ENCODE measurements around the gene APPL2. TPM values are rescaled to one million over a fixed set of nuclear protein-coding genes. Genes with fewer than 3 reads are reported as not detected.

The APPL2 gene
- total RNA-seq, 1 experiment from 2014 or later = 45.8 TPM

DNA sequence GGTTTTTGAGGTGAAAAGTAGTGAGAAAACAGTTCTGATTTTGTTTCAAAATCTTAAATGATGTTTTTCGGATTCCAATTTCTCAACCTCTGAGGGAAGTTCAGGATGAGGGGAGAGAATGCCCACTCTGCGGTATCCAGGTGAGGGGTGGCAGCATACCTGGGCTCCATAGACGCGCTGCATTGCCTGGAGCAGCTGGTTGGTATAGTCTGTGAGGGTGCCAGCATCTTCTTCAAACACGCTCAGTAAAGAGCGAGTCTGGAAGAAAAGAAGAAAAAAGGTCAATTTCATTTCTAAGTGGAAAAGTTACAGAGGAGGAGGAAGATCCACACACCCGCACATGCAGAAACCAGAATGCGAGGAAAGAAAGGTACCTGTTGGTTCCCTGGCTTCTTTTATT lies 7.0 kb downstream of the APPL2 start:
- Mint-ChIP-seq H3K4me1 (ENCODE audit: low read depth, unreplicated experiment) (peaks cover 14% of the 10 kb centered on the region), H3K27ac (ENCODE audit: unreplicated experiment) (no peak overlapping the region), H3K9me3 (ENCODE audit: low read depth, unreplicated experiment) (no peaks in the 10 kb centered on the region), H3K27me3 (ENCODE audit: unreplicated experiment) (no peaks in the 10 kb centered on the region), H3K4me3 (ENCODE audit: low read depth, unreplicated experiment) (no peak overlapping the region), H3K36me3 (ENCODE audit: insufficient read depth, unreplicated experiment) (no peaks in the 10 kb centered on the region)
- CTCF ChIA-PET = no interaction called here
- intact Hi-C loops (cut with micrococcal nuclease; ENCODE audit: unreplicated experiment) = no loop called here
- DNase-seq = no peak
- TF ChIP-seq, protein P1, sequence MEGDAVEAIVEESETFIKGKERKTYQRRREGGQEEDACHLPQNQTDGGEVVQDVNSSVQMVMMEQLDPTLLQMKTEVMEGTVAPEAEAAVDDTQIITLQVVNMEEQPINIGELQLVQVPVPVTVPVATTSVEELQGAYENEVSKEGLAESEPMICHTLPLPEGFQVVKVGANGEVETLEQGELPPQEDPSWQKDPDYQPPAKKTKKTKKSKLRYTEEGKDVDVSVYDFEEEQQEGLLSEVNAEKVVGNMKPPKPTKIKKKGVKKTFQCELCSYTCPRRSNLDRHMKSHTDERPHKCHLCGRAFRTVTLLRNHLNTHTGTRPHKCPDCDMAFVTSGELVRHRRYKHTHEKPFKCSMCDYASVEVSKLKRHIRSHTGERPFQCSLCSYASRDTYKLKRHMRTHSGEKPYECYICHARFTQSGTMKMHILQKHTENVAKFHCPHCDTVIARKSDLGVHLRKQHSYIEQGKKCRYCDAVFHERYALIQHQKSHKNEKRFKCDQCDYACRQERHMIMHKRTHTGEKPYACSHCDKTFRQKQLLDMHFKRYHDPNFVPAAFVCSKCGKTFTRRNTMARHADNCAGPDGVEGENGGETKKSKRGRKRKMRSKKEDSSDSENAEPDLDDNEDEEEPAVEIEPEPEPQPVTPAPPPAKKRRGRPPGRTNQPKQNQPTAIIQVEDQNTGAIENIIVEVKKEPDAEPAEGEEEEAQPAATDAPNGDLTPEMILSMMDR (IDR thresholded peaks at IDR 0.05; ENCODE audit: unreplicated experiment) = no peak
- BruUV-seq (replicated peaks) = no TSS peak

DNA sequence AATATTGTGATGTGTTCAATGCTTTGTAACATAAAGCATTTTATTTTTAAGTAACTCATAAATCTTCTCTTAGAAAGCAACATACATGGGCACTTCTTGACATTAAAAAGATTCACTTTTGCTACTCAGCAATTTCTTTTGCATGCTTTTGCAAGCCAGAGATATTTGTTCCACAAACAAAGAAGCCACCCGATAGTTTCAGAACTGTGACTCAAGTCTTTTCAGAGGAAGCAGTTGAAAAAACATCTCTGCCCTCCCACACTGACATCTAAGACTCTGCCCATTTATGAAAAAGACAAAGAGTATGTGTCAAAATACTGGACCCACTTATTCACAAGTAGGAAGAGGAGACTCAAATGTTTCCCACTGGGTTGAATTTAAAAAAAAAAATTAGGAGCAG lies 7.5 kb downstream of the APPL2 start:
- intact Hi-C loops (cut with micrococcal nuclease; ENCODE audit: unreplicated experiment) = no loop called here
- TF ChIP-seq, protein P1 (IDR thresholded peaks at IDR 0.05; ENCODE audit: unreplicated experiment) = no peak
- BruUV-seq (replicated peaks) = no TSS peak
- DNase-seq = no peak
- Mint-ChIP-seq H3K9me3 (ENCODE audit: low read depth, unreplicated experiment) (no peaks in the 10 kb centered on the region), H3K4me3 (ENCODE audit: low read depth, unreplicated experiment) (no peak overlapping the region), H3K27ac (ENCODE audit: unreplicated experiment) (no peak overlapping the region), H3K36me3 (ENCODE audit: insufficient read depth, unreplicated experiment) (peaks cover under 1% of the 10 kb centered on the region), H3K4me1 (ENCODE audit: low read depth, unreplicated experiment) (peaks cover 9% of the 10 kb centered on the region), H3K27me3 (ENCODE audit: unreplicated experiment) (no peaks in the 10 kb centered on the region)
- CTCF ChIA-PET = no interaction called here

DNA sequence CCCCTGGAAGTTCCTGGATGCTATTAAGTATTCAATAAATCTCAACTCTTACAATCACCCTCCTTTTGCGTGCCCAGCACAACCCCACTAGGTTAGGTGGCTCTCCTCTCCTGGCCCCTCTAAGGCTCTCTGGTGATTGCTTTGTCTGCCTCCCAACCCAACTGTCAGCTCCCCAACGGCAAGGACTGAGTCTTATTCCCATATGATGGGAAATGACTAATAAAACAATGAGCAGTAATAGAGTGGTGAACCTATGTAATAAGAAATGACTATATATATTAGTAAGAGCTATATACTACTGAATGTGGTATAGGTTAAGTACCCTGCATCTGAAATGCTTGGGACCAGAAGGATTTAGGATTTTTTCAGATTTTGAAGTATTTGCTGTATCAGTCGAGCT lies 8.1 kb downstream of the APPL2 start:
- TF ChIP-seq, protein P1 (IDR thresholded peaks at IDR 0.05; ENCODE audit: unreplicated experiment) = no peak
- Mint-ChIP-seq H3K27ac (ENCODE audit: unreplicated experiment) (no peak overlapping the region), H3K27me3 (ENCODE audit: unreplicated experiment) (no peaks in the 10 kb centered on the region), H3K4me3 (ENCODE audit: low read depth, unreplicated experiment) (no peak overlapping the region), H3K4me1 (ENCODE audit: low read depth, unreplicated experiment) (peaks cover 3% of the 10 kb centered on the region), H3K36me3 (ENCODE audit: insufficient read depth, unreplicated experiment) (peaks cover 7% of the 10 kb centered on the region), H3K9me3 (ENCODE audit: low read depth, unreplicated experiment) (no peaks in the 10 kb centered on the region)
- DNase-seq = no peak
- intact Hi-C loops (cut with micrococcal nuclease; ENCODE audit: unreplicated experiment) = no loop called here
- CTCF ChIA-PET = no interaction called here
- no TSS peak for BruUV-seq (replicated peaks)

DNA sequence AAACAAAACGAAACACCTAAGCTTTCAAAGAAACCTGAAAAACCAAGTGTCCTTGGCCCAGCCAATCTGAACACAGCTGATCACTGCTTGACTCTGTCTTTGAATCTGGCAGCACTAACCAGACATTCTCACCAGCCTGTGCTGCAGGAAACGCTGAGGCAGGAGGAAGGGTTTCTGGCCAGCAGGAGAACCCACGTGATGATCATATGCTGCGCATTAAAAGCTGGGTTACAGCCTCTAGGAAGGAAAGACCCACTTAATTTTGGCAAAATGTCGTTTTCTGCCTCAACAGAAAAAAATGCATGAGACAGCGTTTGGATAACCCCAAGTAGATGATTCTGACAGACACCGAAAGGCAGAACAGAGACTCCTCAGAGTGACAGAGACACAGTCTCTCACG lies 9.8 kb downstream of the APPL2 start:
- CTCF ChIA-PET = interaction anchor here (0.6 to 0.7 kb wide), 2 partner anchors 600 to 1326 kb away, joined by 3 to 4 read pairs; no protein-coding TSS in a partner anchor
- peaks cover 14% of the 10 kb centered on the region for H3K36me3 Mint-ChIP-seq (ENCODE audit: insufficient read depth, unreplicated experiment)
- intact Hi-C loops (cut with micrococcal nuclease; ENCODE audit: unreplicated experiment) = no loop called here
- H3K27me3 Mint-ChIP-seq (ENCODE audit: unreplicated experiment) = no peaks in the 10 kb centered on the region
- no peak for DNase-seq
- H3K27ac Mint-ChIP-seq (ENCODE audit: unreplicated experiment) = no peak overlapping the region
- H3K9me3 Mint-ChIP-seq (ENCODE audit: low read depth, unreplicated experiment) = no peaks in the 10 kb centered on the region
- H3K4me3 Mint-ChIP-seq (ENCODE audit: low read depth, unreplicated experiment) = no peak overlapping the region
- BruUV-seq (replicated peaks) = no TSS peak
- TF ChIP-seq, protein P1 (IDR thresholded peaks at IDR 0.05; ENCODE audit: unreplicated experiment) = no peak
- H3K4me1 Mint-ChIP-seq (ENCODE audit: low read depth, unreplicated experiment) = no peaks in the 10 kb centered on the region
